B cell (primary cell): ENCODE results near the gene POLD1. TPM values are rescaled to one million over a fixed set of nuclear protein-coding genes. Genes with fewer than 3 reads are reported as not detected.

Experiments
- ATAC-seq: fragments of 200-7000 bp; cut with Tn5 transposase; one replicate; pipeline ENCODE4 v1.10.0; 2021; ENCODE audit warnings: low read depth, mild to moderate bottlenecking, moderate number of reproducible peaks, moderate library complexity
- CTCF ChIA-PET: fragments of 350-600 bp; sonication (Branson Sonifier 250); formaldehyde crosslinking; loops from one replicate; lab custom pipeline; 2021; ENCODE audit warnings: antibody characterized with exemption, inconsistent platforms; lab: Charles Lee
- POLR2A ChIA-PET: fragments of 350-600 bp; sonication (Branson Sonifier 250); formaldehyde crosslinking; loops from one replicate; lab custom pipeline; 2021; ENCODE audit warnings: antibody characterized with exemption; lab: Charles Lee
- DNase-seq: peaks from one replicate; pipeline ENCODE4 v3.0.0; 2013
- H2AFZ ChIP-seq: 2 replicates; pipeline ENCODE4 v1.6.1; 2012; ENCODE audit warnings: mild to moderate bottlenecking, low read depth, low read length; ENCODE audit not compliant: insufficient read depth, poor library complexity, severe bottlenecking
- H3K27ac ChIP-seq, 2 donors: 1 replicate in 1 of 2; 2 replicates in 1 of 2; pipeline ENCODE4 v1.5.1; 2012 to 2013; ENCODE audit warnings: low read length in 2 of 2, mild to moderate bottlenecking in 2 of 2, moderate library complexity in 1 of 2
- H3K27me3 ChIP-seq, 4 experiments: fragments of 200-600 bp in 1 of 4; sonication (generic) in 1 of 4; replicated peaks in 1 of 4; 1 replicate in 2 of 4; 2 replicates in 2 of 4; pipeline versions ENCODE4 v1.6.1 to v1.7.0; 2013 to 2016; ENCODE audit warnings: low read length in 3 of 4, mild to moderate bottlenecking in 2 of 4, mixed read lengths in 1 of 4, moderate library complexity in 1 of 4; ENCODE audit not compliant: insufficient read depth in 4 of 4, control insufficient read depth in 3 of 4; ENCODE audit errors: control extremely low read depth in 1 of 4
- H3K36me3 ChIP-seq, 2 experiments: replicated peaks in 1 of 2; 1 replicate in 1 of 2; 2 replicates in 1 of 2; pipeline versions ENCODE4 v1.6.1 to v1.7.1; 2013; ENCODE audit warnings: low read length in 1 of 2; ENCODE audit not compliant: insufficient read depth in 2 of 2, control insufficient read depth in 1 of 2; ENCODE audit errors: control extremely low read depth in 1 of 2, extremely low read depth in 1 of 2
- H3K4me1 ChIP-seq, 2 donors: fragments of 200-600 bp in 1 of 2; sonication (generic) in 1 of 2; 1 replicate in 1 of 2; 2 replicates in 1 of 2; pipeline versions ENCODE4 v1.5.1 to v1.6.1; 2013 to 2017; ENCODE audit warnings: low read length in 2 of 2; ENCODE audit not compliant: control insufficient read depth in 2 of 2, insufficient read depth in 2 of 2
- H3K4me2 ChIP-seq: replicated peaks from 2 replicates; pipeline ENCODE3; 2012; ENCODE audit warnings: mild to moderate bottlenecking, low read depth, low read length; ENCODE audit not compliant: poor library complexity, severe bottlenecking
- H3K4me3 ChIP-seq, 5 experiments: fragments of 200-600 bp in 1 of 5; sonication (generic) in 1 of 5; 1 replicate in 3 of 5; 2 replicates in 2 of 5; pipeline versions ENCODE4 v1.5.1 to v1.7.0; 2011 to 2016; ENCODE audit warnings: low read length in 4 of 5, mild to moderate bottlenecking in 4 of 5, low read depth in 2 of 5, control low read depth in 1 of 5, moderate library complexity in 1 of 5; ENCODE audit not compliant: insufficient read depth in 1 of 5; ENCODE audit errors: control extremely low read depth in 1 of 5, extremely low read depth in 1 of 5
- H3K79me2 ChIP-seq: fragments of 200-600 bp; sonication (generic); one replicate; pipeline ENCODE4 v1.6.0; 2016; ENCODE audit warnings: low read length; ENCODE audit not compliant: control insufficient read depth, insufficient read depth
- H3K9ac ChIP-seq: fragments of 200-600 bp; sonication (generic); 2 replicates; pipeline ENCODE4 v1.6.1; 2017; ENCODE audit warnings: mild to moderate bottlenecking, low read length, moderate library complexity
- H3K9me3 ChIP-seq, 3 donors: one replicate each; pipeline versions ENCODE4 v1.6.1 to v1.7.1; 2013; ENCODE audit warnings: low read length in 2 of 3; ENCODE audit not compliant: control insufficient read depth in 2 of 3, insufficient read depth in 1 of 3; ENCODE audit errors: control extremely low read depth in 1 of 3
- H4K20me1 ChIP-seq: 2 replicates; pipeline ENCODE4 v1.6.0; 2012; ENCODE audit warnings: mild to moderate bottlenecking, low read length; ENCODE audit not compliant: insufficient read depth, control insufficient read depth, poor library complexity, severe bottlenecking
- H3K27ac Mint-ChIP-seq: one replicate; pipeline ENCODE4 v1.8.0; 2021; ENCODE audit warnings: mixed read lengths
- H3K27me3 Mint-ChIP-seq: one replicate; pipeline ENCODE4 v1.8.0; 2021; ENCODE audit warnings: mixed read lengths
- H3K4me1 Mint-ChIP-seq: one replicate; pipeline ENCODE4 v1.8.0; 2021; ENCODE audit warnings: mixed read lengths
- H3K4me3 Mint-ChIP-seq: one replicate; pipeline ENCODE4 v1.8.0; 2021; ENCODE audit warnings: mixed read lengths
- H3K9me3 Mint-ChIP-seq: one replicate; pipeline ENCODE4 v1.8.0; 2022; ENCODE audit warnings: mixed read lengths; ENCODE audit not compliant: insufficient read depth
- EZH2 ChIP-seq: IDR thresholded peaks from 2 replicates; pipeline ENCODE4 v1.6.1; 2012; ENCODE audit warnings: borderline replicate concordance, low read depth, mild to moderate bottlenecking, moderate library complexity, low read length; ENCODE audit not compliant: insufficient read depth, poor library complexity, severe bottlenecking
- WGBS: methylation state at CpG from one replicate; pipeline ENCODE4 v1.1.5; 2013; ENCODE audit warnings: missing lambda C conversion rate; ENCODE audit not compliant: insufficient coverage; 5-methylcytosine and 5-hydroxymethylcytosine counted together
- intact Hi-C: fragments of 100-400 bp; cut with micrococcal nuclease; formaldehyde crosslinking; loops from one replicate; pipeline ENCODE4 v1.10.0; 2022
- polyA plus RNA-seq: library from polyadenylated mRNA; depleted of rRNA; stranded (reverse); fragments of >200 nt; gene quantifications from 2 replicates; pipeline ENCODE4 v1.2.3, GENCODE V29; 2012
- total RNA-seq, 2 donors: library from RNA; stranded (reverse); fragments of 120-200 nt in 1 of 2; gene quantifications; 1 replicate in 1 of 2; 2 replicates in 1 of 2; pipeline versions ENCODE4 v1.2.3 to v1.2.4, GENCODE V29; 2013 to 2022
- TF ChIP-seq, protein P1 (sequence below): fragments of 200-600 bp; IDR thresholded peaks from one replicate; pipeline ENCODE4 v1.8.0; 2022; ENCODE audit warnings: antibody characterized with exemption, mild to moderate bottlenecking

The POLD1 gene
- total and polyA plus RNA-seq, 2 donors (not counting 1 experiment from before 2014, with no cell fraction given): 43.6 to 65.2 TPM

DNA sequence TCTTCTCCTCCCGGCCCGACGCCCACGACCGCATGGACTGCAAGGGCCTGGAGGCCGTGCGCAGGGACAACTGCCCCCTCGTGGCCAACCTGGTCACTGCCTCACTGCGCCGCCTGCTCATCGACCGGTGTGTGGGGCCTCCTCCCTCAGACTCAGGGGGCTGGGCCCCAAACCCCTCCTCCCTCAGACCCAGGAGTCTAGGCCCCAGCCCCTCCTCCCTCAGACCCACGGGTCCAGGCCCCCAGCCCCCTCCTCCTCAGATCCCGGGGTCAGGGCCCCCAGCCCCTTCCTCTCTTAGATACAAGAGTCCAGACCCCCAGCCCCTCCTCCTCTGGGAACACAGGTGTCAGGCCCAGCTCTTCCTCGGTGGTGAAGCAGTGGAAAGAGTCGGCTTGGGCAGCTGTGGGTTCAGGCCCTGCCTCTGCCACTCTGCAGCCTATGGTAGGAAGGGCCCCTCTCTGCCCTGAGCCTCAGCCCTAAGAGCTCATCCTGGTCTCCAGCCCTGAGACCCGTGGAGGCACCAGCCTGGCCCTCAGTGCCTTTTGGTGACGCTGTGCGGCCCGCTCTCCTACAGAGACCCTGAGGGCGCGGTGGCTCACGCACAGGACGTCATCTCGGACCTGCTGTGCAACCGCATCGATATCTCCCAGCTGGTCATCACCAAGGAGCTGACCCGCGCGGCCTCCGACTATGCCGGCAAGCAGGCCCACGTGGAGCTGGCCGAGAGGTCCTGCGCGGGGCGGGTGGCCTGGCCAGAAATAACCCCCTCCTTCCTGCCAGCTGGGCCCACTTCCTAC, 30.9 kb downstream of the POLD1 start:
- Histone ChIP-seq H3K9ac (peak overlapping the region; percentile 63), H3K9me3 (no peaks in the 10 kb centered on the region), H3K4me3 (peak overlapping the region in 4 of 5 experiments; percentile 44 to 60 (median 52)), H3K79me2 (peaks cover 33% of the 10 kb centered on the region), H3K4me2 (peak overlapping the region; percentile 97), H3K36me3 (peaks cover 0 to 5% of the 10 kb centered on the region in 2 experiments), H4K20me1 (peaks cover 10% of the 10 kb centered on the region), H2AFZ (peak overlapping the region; percentile 10), H3K4me1 (peaks cover 30 to 48% of the 10 kb centered on the region in 2 donors), H3K27me3 (no peaks in the 10 kb centered on the region), H3K27ac (peak overlapping the region; percentile 97 to 98)
- WGBS: 20% methylated on average over 30 of the region's 37 CpGs
- peaks cover 37% of the 10 kb centered on the region for H3K4me1 Mint-ChIP-seq
- no peaks in the 10 kb centered on the region for H3K27me3 Mint-ChIP-seq
- ChIA-PET CTCF (interaction anchor here (0.9 to 3.2 kb wide), 9 partner anchors 14 to 390 kb away, joined by 3 to 33 read pairs (median 9); partner anchors contain the start of genes NR1H2 and POLD1), POLR2A (interaction anchor here (0.7 to 6.4 kb wide), 11 partner anchors 15 to 86 kb away, joined by 3 to 96 read pairs (median 7); partner anchors contain the start of genes KCNC3, MYBPC2, NR1H2 and POLD1)
- intact Hi-C loops: loop anchor here (1.0 to 5.0 kb wide), 8 partner anchors 16 to 73 kb away; partner anchors contain the start of genes EMC10, GARIN5A, NR1H2 and POLD1
- DNase-seq (peak; percentile 91), ATAC-seq (peak; percentile 21)
- H3K9me3 Mint-ChIP-seq: no peaks in the 10 kb centered on the region
- peak overlapping the region; percentile 81 for H3K4me3 Mint-ChIP-seq
- H3K27ac Mint-ChIP-seq: peak overlapping the region; percentile 98
- TF ChIP-seq EZH2: no peak
- TF ChIP-seq, protein P1, sequence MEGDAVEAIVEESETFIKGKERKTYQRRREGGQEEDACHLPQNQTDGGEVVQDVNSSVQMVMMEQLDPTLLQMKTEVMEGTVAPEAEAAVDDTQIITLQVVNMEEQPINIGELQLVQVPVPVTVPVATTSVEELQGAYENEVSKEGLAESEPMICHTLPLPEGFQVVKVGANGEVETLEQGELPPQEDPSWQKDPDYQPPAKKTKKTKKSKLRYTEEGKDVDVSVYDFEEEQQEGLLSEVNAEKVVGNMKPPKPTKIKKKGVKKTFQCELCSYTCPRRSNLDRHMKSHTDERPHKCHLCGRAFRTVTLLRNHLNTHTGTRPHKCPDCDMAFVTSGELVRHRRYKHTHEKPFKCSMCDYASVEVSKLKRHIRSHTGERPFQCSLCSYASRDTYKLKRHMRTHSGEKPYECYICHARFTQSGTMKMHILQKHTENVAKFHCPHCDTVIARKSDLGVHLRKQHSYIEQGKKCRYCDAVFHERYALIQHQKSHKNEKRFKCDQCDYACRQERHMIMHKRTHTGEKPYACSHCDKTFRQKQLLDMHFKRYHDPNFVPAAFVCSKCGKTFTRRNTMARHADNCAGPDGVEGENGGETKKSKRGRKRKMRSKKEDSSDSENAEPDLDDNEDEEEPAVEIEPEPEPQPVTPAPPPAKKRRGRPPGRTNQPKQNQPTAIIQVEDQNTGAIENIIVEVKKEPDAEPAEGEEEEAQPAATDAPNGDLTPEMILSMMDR: peak; percentile 92
